Spleen (tissue), 3 donors: ENCODE data around the gene PPP2R5D.

Source experiments
- POLR2A ChIP-seq, 3 donors: fragments of 450-650 bp; IDR thresholded peaks; one replicate each; pipeline ENCODE4 v1.5.1; 2017; ENCODE audit warnings: antibody characterized with exemption in 3 of 3, mild to moderate bottlenecking in 1 of 3
- POLR2AphosphoS5 ChIP-seq, 3 donors: sonication (generic); formaldehyde crosslinking; IDR thresholded peaks; one replicate each; pipeline ENCODE4 v1.5.1; 2017; ENCODE audit warnings: antibody characterized with exemption in 3 of 3

DNA sequence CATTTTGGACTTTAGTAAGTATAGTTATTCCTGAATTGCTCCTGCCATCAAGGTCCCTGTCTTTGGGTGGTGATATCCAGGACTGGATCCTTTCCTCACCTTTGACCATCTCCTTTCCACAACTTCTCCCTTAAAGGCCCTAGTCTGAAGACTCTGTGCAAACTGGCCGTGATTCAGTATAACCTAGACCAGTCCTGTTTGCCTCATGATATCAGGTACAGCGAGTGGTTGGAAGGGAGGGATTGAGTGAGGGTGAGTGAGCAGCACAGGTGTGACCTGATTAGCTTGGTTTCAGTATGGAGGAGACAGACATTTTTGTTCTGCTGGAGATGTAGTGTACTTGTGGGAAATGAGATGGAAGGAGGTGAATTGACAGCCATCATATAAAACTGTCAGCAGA, 34.8 kb downstream of the PPP2R5D start:
- TF ChIP-seq POLR2AphosphoS5 (IDR thresholded peaks at IDR 0.05) (no peak), POLR2A (IDR thresholded peaks at IDR 0.05) (no peak)
